HG03139 (cell line): Measurements from ENCODE around the gene SLCO4A1.

Source experiments
- ATAC-seq: cut with Tn5 transposase; IDR thresholded peaks from one replicate; pipeline ENCODE4 v1.9.1; 2021; ENCODE audit not compliant: unreplicated experiment

SLCO4A1 gene

DNA sequence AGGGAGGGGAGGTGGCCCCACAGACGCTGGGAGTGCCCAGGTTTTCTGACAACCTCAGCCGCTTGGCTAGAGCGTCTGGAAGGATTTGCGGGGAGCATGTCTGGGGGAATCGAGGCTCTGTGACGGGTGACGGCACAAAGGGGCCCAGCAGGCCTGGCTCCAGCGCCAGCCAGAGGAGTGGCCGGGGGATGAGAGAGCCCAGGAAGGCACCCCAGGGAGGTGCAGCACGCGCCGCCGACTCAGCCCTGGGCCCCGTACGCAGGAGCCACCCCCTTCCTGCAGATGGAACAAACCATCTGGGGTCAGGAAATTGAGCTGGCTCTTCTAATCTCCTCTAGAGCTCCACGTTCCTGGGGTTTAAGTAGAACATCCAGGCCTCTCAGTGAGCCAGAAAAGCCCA is 5.9 kb upstream of the SLCO4A1 start:
- no peak for ATAC-seq

DNA sequence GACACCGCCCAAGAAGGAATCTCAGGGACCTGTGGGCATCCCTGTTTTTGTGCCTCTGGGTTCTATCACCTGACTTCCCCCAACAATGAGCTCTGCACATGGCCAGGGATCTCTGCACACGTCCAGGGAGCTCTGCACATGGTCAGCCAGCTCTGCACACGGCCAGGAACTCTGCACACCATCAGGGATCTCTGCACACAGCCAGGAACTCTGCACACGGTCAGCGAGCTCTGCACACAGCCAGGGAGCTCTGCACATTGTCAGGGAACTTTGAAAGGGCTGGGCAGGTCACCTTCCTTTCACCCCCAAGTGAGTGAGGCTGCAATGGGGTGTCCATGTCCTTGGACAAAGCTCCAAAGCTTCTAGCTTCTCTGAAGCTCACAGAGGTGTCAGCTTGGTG is 5.2 kb upstream of the SLCO4A1 start:
- no peak for ATAC-seq

DNA sequence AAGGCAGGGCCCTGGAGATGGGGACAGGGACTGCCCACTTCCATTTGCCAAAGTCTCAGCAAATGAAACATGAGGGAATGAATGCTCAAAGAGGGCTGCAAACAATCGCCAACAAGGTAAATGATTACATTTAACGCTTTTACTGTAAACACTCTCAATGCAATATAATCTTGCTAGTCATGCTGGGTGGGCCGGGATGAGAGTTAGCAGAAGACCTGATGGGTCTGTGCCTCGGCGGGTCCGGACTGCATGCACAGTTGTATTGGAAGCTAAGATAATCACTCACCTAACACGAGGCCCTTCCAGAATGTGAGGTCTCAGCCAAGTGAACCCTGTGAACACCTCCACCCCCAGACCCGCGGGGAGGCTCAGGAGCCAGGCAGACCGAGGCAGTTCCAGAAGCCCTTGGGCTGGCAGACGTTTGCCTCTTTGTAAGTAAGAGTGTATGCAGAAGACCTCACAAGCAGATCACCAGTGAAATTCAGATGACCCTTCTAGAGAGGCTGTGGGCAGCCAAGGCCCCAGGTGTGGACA is 4.7 kb upstream of the SLCO4A1 start:
- ATAC-seq = no peak

DNA sequence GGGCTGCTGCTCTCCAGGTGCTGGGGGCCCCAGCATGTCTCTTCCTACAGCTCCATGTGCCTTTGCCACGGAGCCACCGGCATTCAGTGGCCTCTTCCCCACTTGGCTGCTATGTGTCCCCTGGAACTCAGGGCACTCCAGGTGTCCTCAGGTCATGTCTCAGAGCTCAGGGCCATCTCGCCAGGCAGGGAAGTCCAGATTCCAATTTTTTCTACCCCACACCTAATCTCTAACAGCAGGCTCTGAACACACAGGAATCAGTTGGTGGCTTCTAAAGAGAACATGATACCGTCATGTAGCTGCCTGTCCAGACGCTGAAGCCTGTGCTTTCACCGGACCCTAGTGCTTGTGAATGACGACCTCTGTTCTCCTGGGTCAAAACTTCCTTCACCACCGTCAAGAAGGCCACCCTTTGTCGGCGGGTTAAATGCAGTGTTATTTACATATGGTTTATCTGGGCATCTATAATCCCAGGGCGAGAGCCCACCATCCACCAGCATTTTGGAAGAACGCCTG is 4.2 kb upstream of the SLCO4A1 start:
- no peak for ATAC-seq

DNA sequence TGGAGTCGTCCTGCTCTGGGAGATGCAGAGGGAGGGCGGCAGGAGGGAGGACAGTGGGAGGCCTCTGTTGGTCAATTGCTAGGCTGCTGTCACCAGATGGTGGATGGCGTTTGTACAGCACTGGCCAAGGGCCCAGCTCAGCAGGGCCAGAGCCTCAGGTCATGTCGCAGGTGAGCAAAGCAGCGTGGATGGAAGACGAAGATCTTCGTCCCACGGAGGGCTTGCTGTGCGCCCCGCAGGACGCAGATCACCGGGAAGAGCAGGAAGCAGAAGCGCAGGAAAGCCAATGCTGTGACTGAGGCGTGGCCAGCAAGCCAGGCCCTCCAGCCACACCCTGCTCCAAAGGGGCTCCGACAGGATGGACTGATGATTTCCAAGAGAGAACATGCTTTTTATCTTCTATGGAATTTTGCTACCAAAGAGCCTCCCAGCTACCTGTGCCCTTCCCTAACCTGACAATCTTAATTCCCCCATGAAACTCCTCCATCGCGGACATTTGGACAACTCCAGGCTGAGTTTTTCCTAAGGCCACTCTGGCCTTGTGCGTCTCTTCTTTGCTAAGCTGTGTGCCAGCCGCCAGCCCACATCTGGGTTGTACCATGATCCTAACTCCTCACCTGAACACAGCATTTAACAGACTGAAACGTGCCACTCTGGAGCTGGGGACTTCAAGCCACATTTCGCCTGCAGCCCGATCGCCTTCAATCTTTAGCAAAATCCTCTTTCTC is 3.5 kb upstream of the SLCO4A1 start:
- ATAC-seq = no peak

DNA sequence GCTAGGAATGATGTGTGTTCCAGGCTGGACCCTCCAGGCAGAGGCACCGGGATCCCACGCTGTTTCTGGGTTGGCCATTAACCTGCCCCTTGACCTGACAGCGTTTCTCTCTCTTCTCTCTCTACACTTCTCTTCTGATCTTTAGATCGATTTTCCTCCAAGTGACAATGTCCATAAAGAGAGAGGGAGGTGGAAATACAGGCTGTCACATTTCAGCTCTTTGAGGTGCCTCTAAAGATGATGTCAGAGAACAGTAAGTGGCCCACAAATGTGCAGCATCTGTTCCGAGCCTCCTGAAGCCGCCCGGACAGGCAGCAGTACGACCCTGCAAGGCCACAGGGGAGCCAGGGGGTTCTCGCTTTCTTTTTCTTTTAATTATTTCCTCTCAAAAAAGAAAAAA is 2.5 kb upstream of the SLCO4A1 start:
- no peak for ATAC-seq

DNA sequence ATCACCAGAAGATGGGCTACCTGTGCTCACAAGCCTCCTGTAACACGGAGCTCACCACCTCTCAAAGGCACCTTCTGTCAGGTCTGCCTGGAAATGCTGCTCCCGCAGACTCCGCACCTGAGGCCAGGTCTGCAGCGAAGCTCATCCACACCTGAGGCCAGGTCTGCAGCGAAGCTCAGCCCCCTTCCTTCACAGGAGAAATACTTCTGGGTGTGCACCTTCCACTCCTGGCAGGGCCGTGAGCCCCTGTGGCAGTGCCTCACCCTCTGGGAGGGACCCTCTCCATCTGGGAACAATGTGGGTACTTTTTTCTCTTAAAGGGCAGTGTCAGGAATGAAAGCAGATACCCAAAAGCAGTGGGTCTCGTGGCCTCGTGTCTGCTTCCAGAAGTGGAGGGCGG is 1.4 kb upstream of the SLCO4A1 start:
- no peak for ATAC-seq

DNA sequence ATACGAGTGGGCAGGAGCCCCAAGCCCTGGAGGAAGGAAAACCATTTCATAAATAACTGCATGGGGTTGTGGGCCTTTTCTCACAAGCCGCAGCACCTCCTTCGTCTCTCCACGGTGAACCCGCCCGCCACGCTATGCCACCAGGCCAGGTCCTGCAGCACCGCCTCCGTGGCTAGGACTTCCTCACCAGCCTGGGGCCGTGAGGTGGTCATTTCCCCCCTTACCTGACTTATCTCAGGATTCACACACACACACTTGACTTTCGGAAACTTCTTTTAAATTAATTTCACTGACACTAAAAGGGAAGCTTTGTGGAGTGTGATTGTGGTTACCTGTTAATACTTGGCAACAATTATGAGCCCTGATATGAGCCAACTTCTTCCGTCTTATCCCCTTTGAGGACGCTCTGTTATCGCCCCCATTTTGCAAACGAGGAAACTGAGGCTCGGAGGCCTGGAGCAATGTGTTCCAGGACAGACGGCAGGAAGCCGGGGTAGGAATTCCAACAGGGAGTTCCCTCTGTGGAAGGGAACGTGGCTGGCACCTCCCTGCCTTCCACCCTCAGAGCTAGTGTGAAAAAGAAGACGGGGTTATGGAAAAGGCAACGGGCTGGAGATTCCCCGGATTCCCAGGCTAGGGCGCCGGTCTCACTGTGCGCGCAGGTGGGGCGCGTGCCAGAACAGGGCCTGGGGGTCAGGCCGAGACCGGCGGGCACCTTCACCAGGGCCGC is 817 bp upstream of the SLCO4A1 start:
- ATAC-seq = no peak

DNA sequence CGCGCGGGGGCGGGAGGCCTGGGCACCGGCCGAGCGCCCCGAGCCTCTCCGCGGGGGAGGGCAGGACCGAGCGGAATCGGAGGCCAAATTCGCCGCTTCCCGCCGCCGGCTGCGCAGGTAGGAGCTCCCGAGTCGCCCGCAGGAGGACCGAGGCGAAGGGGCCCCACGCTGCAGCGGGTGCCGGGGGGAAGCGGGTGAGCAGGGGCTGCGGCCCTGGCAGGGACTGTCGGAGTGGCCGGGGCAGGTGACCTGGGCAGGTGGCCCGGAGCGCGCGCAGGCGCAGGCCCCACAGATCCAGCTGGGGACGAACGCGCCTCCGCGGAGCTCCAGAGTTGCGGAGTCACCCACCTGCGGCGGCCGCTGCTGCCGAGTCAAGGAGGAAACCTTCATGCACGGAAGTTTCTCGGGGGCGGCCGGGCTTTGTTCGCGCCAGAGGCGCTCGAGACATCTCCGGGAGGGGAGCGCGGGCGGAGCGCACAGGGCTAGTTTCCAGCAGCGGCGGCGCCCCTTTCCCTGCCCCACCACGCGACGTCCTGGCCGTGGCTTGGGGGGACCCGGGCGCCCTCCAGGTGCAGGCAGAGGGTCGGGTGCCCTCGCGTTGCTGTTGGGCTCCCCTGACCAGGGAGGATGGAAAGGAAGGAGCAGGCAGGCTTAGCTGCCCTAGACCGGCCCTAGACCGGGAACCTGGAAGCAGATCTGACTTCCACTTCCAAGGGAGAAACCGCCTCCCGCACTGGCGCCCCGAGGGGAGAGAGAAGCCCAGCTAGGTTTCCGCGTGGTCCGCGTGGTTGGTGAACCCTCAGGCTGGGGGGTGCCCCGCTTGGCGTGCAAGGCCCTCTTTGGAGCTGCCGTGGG is 590 bp downstream of the SLCO4A1 start:
- peak; percentile 4 for ATAC-seq

DNA sequence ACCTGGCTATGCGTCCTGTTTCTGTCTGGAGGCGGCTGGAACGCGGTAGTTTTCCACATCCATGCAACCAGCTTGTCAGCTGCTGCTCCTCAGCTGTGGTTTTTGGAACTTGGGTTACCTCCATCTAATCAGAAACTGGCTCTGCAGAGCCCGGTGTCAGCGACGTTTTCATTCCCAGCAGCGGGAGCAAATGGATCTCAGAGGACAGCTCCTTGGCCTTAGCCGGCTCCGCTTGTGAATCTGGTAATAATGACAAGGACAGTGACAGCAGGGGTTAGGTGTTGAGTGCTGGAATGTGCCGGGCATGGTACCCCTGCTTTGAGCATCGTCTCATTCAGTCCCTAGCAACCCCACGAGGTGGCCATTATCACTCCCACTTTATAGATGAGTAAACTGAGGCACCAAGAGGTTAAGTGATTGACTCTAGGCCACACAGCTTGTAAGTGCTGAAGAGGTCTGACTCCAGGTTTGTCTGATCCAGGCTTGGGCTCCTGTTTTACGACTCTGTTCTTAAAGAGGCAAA is 1.3 kb downstream of the SLCO4A1 start:
- ATAC-seq = no peak

DNA sequence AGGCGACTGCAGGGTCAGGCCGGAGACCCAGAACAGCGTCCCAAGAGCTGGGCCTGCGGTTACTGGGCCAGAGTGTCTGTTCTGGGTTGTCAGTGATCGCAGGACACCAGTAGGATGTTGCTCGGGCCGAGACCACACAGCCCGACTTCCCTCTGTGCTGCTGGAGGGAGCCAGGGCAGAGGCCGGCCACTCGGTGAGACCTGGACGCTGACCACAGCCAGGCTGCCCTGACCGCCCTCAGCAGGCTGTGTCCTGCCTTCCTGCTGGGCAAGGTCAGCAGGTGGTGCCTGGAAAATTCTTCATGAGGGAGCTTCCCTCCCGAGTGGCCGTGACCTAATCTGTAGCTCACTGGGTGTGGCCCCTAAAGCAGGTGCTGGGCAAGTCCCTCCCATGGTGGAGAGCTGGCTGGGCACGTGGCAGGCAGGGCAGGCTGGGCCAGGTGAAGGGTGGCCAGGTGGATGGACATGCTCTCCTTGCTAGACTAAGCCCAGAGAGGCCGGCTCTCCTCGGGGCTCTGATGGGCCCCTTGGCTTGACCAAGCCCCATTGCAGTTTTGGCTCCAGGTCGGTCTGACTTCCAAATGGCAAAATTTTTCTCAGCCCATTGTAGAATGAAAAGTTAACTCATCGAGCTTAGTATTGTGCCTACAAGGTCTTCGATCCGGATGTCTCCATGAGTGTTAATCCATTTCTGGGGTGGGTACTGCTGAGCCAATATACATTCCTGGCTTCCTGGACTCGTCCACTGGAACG is 1.9 kb downstream of the SLCO4A1 start:
- no peak for ATAC-seq

DNA sequence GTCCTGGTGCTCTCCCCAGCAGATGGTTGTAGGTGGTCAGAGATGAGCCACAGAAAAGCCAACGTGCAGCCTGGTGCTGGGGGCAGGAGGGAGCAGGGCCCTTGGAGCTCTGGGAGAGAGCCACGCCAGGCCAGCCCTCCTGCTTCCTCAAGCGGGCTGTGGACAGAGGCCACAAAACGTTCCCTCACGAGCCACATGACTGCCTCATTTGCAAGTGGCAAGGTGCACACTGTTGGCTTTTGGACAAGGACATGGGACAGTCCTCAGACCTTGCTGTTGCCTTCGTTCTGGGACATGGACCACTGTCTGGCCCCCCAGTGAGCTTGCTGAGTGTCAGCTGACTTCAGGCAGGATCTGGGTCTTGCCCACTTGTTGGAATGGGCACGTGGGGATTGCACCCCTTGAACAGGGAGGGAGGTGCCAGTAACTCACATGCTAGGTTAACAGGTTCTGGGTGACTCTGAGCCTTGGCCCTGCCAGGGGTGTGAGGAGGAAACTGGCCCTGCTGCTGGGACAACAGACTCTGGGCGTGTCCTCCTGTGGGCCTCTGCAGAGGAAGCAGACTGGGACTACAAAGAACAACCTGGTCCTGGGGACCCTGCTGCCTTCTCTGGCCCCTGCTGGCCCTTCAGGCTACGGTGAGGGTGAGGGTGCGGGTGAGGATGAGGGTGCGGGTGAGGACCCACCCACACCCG is 2.6 kb downstream of the SLCO4A1 start:
- ATAC-seq = no peak

DNA sequence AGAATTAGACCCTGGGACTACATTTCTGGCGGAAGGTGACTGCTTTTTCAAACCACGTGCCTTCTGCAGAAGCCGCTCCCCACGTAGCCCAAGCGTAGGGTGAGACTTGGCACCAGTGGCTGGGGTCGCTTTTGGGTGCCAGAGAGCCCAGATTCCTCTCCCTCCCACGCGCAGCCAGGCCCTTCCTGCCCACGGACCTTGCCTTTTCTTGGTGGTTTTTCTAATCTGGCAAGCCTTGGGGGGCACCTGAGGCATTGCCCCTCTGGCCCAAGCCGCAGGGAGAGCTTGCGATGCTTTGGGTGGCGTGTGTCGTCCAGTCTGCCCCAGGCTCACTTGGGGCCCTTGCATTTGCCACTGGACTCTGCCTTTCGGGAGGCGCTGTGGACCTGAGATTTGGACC is 3.3 kb downstream of the SLCO4A1 start:
- no peak for ATAC-seq

DNA sequence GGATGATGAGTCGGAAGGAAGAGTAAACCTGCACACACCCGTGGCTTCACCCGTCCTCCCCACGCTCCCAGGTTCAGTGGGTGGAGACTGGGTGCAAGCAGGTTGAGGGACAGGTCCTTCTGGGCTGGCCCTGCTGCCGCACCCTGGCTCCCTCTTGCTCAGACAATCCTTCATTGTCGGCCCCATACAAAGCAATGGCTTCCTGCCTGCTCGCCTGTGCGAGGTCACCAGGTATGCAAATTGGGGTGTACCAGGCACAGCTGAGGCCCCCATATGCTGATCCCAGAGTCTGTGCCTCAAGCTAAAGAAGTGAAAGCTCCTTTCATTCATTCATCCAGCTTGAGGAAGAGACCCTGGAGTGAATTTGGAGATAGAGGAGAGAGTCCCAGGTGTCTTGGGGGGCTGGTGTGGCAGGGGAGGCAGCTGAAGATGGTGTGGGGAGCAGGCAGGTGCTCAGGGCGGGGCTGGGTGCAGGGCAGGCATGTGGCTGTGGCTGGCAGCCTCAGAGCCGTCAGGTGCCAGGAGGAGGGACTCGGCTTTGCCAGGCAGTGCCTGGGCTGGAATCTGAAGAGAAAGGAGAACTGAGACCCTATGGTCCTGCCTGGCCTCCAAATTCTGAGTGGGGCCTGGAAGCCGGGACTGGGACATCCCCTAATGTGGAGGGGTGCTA is 4.7 kb downstream of the SLCO4A1 start:
- no peak for ATAC-seq

DNA sequence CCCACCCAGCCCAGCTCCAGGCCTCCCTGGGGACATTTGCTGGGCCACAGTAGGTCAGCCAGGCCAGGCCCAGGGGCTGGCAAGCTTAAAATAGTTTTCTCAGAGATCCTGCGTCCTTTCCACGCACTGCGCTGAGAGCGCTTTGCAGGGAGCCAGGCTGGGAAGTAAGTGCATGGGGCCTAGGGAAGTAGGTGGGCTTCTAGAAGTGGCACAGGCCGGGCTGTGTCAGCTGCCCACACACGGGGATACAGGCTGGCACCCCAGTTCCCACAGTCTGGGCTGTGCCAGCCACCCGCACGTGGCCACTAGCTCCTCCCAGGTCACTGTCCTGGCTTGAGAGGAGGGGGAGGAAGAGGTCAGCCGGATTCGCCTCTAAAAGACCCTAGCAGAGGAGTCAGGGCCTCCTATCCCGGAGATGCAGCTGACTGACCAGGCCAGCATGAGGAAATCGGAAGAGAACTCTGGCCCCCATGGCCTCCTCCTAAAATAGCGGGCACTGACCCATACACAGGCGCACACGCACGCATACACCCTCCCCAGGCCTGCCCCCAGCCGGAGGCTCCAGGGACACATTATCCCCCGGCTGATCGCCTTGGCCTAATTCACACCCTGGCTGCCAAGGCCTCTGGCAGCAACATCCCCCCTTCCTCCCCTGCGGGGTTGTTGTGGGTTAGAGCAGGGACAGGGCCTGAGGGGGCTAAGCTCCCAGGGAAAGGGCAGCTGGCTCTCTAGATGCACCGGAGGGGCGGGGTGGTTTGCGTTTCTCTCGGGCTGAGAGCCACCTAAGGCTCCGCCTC is 5.4 kb downstream of the SLCO4A1 start:
- ATAC-seq = no peak

DNA sequence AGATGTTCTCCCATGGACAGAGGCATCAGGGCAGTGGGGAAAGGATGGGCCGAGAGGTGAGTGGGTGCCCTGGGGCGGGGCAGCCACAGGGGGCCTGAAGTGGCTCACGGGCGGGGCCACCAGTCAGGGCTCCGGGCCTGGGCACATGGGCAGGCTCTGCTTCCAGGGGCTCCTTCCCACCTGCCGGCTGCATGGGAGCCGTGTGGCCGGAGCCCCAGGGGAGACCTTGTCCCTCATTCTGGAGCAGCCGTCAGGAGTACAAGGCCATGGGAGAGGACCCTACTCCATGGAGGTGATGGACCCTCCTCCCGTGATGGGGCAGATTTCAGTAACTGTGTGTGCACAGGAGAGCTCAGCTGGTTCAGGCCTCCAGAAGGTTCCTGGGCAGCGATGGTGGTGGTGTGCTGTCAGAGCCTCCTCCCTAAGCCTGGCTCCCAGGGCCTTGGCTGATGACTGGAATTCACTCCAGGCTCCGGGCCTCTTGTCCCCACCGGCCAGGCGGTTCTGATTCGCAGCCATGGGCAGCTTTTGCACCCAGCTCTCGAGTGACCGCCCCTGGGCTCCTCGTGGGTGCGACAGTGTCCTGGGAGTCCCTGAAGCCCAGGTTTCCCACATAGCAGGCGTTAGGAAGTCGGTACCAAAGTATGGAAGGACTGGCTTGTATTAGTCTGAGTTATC is 6.2 kb downstream of the SLCO4A1 start:
- ATAC-seq = no peak

DNA sequence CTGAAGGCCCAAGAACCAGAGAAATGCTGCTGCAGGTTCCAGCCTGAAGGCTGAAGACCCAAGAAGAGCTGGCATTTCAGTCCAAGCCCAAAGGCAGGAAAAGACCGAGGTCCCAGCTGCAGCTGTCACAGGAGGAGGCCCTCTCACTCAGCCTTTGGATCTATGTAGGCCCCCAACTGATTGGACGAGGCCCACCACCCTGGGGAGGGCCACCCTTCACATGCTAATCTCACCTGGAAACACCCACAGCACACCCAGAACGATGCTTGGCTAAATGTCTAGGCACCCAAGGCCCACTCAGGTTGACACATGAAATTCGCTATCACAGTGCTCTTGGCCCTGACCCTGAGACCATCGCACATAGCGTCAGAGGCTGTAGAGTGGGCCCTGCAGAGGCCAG is 6.8 kb downstream of the SLCO4A1 start:
- no peak for ATAC-seq
